ENCODE data around the gene INPP5K.

The INPP5K gene

GRCh38 chr17:1553354-1554266 lies 37.2 kb upstream of the INPP5K start:
- TF ChIP-seq ZNF70 (CRISPR knock-in tag; IDR thresholded peaks at IDR 0.05) (no peak), ARNTL (CRISPR knock-in tag; IDR thresholded peaks at IDR 0.05; ENCODE audit: borderline replicate concordance, low read depth) (no peak), POU6F1 (CRISPR knock-in tag; IDR thresholded peaks at IDR 0.05; ENCODE audit: borderline replicate concordance, low read depth) (no peak), SNAI2 (CRISPR knock-in tag; IDR thresholded peaks at IDR 0.05) (no peak), TCF4 (CRISPR knock-in tag; IDR thresholded peaks at IDR 0.05; ENCODE audit: borderline replicate concordance) (no peak), CSRNP3 (CRISPR knock-in tag; IDR thresholded peaks at IDR 0.05) (no peak), PPARA (CRISPR knock-in tag; IDR thresholded peaks at IDR 0.05; ENCODE audit: borderline replicate concordance) (no peak), ZFP3 (CRISPR knock-in tag; IDR thresholded peaks at IDR 0.05) (no peak), CREB5 (CRISPR knock-in tag; IDR thresholded peaks at IDR 0.05; ENCODE audit: low read depth) (no peak), BACH2 (CRISPR knock-in tag; IDR thresholded peaks at IDR 0.05; ENCODE audit: borderline replicate concordance) (no peak), TSHZ2 (CRISPR knock-in tag; IDR thresholded peaks at IDR 0.05) (no peak), RARB (CRISPR knock-in tag; IDR thresholded peaks at IDR 0.05) (no peak), CSDC2 (CRISPR knock-in tag; IDR thresholded peaks at IDR 0.05) (no peak), PATZ1 (CRISPR knock-in tag; IDR thresholded peaks at IDR 0.05; ENCODE audit: borderline replicate concordance) (no peak), GLIS3 (CRISPR knock-in tag; IDR thresholded peaks at IDR 0.05) (no peak), ESRRG (CRISPR knock-in tag; IDR thresholded peaks at IDR 0.05) (no peak)
- no peak for ATAC-seq

- TF ChIP-seq TSHZ2 (CRISPR knock-in tag; IDR thresholded peaks at IDR 0.05) (no peak), CREB5 (CRISPR knock-in tag; IDR thresholded peaks at IDR 0.05; ENCODE audit: low read depth) (no peak), ZFP3 (CRISPR knock-in tag; IDR thresholded peaks at IDR 0.05) (no peak), SNAI2 (CRISPR knock-in tag; IDR thresholded peaks at IDR 0.05) (no peak), ARNTL (CRISPR knock-in tag; IDR thresholded peaks at IDR 0.05; ENCODE audit: borderline replicate concordance, low read depth) (no peak), CSDC2 (CRISPR knock-in tag; IDR thresholded peaks at IDR 0.05) (no peak), RARB (CRISPR knock-in tag; IDR thresholded peaks at IDR 0.05) (no peak), TCF4 (CRISPR knock-in tag; IDR thresholded peaks at IDR 0.05; ENCODE audit: borderline replicate concordance) (no peak), ZNF565 (CRISPR knock-in tag; conservative IDR thresholded peaks at IDR 0.05; ENCODE audit: low read depth) (no peak), OSR1 (CRISPR knock-in tag; IDR thresholded peaks at IDR 0.05) (no peak), GLIS3 (CRISPR knock-in tag; IDR thresholded peaks at IDR 0.05) (no peak), CSRNP3 (CRISPR knock-in tag; IDR thresholded peaks at IDR 0.05) (no peak), PPARA (CRISPR knock-in tag; IDR thresholded peaks at IDR 0.05; ENCODE audit: borderline replicate concordance) (no peak), BACH2 (CRISPR knock-in tag; IDR thresholded peaks at IDR 0.05; ENCODE audit: borderline replicate concordance) (no peak)
- no peak for ATAC-seq
Measured at GRCh38 chr17:1552932-1553331, 36.5 kb upstream of the INPP5K start.
